CD4-positive, alpha-beta T cell treated with Interleukin-4 for 1 hour (primary cell): ENCODE results near the gene TMEM244.
"Not testable (repeated sequence)": the region's sequence is repeated elsewhere in the genome, so short reads cannot be mapped to it uniquely, and the experiment has no call there.

Source experiments
- DNase-seq, 2 donors: peaks; one replicate each; pipeline ENCODE4 v3.0.0-alpha.2; 2020 to 2022

The TMEM244 gene, protein sequence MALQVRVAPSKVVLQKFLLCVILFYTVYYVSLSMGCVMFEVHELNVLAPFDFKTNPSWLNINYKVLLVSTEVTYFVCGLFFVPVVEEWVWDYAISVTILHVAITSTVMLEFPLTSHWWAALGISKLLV

DNA sequence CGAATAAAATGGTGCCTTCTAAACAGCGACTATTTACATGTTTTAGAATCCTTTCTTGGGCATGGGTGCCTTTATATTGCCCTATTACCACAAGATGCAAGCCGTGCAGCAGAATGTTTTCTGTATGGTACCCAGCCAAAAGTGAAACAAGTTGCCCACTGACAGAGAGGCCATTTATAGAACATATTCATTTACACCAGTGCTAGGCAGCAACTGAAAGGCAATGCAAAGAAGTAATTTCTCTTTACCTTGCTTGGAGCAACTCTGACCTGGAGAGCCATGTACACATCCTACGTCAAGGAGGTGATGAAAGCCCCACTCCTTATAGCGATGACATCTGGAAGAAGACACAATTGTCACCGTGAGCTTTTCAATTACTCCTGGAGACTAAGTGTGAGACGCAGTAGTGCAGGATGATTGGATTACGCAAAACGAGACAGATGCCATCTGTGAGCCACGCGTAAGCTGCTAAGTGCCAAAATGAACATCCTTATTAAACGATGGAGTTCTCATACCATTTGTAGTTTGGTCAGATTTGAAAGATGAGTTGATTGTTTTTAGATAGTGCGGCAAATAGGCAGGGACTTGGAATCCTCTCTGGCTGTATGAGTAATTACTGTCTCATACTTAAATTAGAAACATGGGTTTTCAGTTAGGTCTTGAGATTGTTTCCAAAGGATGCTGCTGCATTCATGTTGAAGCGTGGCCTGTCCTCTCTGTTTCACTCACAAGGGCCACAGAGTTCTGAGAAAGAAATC, at the start of gene TMEM244:
Gene TMEM244 (minus strand): TSS at position 408 of the 758 bp plus-strand sequence. CDS start 127 bp downstream, at position 281.
- peak in 1 of 2 donors; percentile 51 for DNase-seq

DNA sequence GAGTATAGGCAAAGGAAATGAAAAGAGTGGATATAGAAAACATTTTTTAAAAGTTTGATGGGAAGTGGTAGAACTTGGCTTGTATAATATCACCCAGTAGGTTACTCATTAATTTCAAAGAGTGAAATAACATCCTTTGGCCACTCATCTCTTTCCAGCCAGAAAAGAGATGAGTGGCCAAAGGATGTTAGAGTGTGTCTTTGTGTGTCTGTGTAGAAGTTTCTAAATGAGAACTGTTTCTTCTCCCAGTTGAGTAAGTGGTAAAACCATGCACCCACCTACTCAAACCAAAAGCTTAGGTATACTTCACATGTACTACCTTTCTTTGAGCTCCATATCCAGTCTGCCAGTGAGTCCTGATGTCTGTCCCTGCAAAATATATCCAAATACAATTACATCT, 47.7 kb upstream of the TMEM244 start:
- no peak for DNase-seq

DNA sequence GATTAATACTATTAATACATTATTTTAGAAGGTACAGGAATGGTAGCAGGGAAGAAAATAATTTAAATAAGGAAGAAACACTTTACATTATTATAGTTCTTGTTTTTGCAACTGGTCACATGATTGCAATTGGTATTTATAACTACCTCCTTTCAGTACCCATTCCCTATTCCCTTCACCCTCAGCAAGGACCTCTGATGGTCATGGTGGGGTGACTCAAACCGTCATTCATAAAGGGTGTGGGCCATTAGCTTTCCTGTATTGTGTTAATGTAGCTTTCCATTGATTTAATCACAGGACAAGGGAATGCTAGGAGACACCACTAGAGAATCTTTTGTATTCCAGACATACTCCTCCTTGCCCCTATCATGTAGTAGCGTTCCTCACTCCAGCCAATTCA, 47.2 kb upstream of the TMEM244 start:
- DNase-seq = no peak

DNA sequence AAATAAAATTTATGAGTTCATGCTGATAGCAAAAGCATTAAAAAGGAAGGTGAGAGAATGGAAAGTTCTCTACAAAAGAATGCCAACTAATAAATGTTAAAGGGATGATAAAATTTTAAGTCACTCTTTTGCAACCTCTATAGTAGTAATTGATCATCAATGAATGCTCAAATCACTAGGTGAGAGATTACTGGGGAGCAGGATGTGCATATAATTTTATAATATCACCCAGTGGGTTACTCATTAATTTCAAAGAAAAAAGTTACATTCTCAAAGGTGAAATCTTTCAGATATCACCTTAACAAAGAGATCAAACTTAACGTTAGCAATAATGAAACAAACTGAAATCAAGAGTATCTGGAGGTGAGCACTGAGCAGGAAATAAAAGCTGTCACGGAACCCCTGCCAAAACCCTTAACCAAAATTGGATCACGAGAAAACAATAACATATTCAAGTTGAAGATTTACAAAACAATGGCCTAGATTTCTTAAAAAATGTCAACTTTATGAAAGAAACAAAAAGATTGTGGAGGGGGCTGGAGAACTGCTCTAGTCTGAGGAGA, 45.5 kb upstream of the TMEM244 start:
- DNase-seq = no peak

DNA sequence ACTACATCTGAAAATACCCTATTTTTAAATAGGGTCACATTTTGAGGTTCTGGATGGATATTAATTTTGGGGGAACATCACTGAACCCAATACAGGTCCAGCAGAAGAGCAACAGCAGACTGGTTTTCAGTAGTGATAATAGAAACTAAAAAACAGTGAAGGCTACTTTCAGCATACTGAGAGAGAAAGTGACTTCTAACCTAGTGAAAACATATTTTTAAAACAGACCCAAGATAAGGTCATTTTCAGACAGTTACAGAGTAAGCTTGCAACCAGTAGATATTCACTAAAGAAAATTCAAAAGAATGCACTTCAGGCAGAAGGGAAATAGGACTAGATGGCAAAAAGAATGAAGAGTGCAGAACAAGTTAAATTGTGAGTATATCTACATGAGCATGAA, 42.0 kb upstream of the TMEM244 start:
- no peak for DNase-seq

DNA sequence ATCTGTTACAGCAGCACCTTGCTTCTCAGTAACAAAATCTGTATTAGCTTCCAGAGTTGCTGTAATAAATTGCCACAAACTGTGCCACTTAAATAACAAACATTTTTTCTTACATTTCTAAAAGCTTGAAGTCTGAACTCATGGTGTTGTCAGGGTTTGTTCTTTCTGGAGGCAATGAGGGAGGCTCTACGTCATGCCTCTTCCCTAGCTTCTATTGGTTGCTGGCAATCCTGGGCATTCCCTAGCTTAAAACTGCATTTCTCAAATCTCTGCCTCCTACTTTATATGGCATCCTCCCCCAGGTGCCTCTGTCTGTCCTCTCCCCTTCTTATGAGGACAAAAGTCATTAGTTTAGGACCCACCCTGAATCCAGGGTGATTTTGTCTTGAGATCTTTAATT, 41.6 kb upstream of the TMEM244 start:
- DNase-seq = no peak

DNA sequence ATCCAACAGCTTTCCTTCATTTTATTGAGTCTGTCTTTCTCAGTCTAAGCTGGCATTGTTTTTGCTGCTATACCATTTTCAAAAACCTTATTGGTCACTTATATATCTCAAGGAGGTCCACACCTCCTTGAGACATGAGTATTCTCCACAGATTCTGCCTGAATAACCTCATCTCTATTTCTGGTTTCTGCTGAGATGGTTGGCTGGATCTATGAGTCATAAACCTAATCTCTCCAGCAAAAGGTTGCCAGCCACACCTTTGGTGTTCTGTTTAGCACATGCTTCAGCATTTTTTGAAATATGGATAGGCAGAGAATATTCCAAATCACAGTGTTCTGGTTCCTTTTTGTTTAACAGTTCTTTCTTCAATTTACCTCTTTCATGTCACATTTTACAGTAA, 40.8 kb upstream of the TMEM244 start:
- DNase-seq = no peak

DNA sequence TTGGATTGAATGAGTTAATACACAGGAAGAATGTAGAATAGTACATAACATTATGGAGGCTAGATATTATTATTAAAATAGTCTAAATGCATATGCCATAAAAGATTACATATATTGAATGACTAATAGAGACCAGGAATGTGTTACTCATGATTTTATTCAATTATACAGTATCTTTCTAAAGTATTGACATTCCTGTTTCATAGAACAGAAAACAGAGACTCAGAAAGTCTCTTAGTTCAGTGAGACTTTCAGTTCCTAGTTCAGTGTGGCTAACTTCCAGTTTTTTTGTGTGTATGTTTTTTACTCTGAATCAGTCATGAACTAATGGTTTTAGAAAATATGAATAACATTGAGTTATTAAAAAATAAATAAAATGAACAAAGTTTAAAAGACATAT, 34.6 kb upstream of the TMEM244 start:
- DNase-seq = no peak

DNA sequence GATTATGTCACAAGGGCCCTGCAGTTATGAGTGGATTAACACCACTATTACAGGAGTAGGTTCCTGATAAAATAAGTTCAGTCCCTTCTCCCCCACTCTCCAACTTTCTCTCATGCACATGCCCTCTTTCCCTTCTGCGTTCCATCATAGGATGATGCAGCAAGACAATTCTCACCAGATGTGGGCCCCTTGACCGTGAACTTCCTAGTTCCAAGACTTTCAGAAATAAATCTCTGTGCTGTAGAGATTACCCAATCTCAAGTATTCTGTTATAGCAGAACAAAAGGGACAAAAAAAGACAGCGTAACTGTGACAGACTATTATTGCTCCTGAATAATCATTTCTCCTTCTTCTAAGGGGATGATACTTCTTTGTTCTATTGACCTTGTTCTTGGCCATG, 33.8 kb upstream of the TMEM244 start:
- no peak for DNase-seq

DNA sequence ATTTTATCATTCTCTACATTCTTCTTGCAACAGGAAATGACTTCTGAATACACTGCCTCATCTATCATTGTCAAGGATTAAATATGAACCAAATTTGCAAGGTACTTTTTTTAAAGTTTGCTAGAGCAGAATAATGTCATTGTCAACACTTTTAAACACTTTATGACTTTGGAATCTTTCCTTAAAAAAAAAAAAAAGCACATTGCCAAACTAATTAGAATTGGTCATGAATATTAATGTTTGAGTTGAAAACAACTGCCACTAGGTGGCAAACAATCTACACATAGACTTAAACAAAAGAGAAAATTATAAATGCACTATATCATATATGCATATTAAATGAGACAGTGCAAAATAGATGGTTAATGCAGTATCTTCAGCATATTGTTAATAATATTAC, 32.5 kb upstream of the TMEM244 start:
- DNase-seq = peak in 1 of 2 donors; percentile 46

DNA sequence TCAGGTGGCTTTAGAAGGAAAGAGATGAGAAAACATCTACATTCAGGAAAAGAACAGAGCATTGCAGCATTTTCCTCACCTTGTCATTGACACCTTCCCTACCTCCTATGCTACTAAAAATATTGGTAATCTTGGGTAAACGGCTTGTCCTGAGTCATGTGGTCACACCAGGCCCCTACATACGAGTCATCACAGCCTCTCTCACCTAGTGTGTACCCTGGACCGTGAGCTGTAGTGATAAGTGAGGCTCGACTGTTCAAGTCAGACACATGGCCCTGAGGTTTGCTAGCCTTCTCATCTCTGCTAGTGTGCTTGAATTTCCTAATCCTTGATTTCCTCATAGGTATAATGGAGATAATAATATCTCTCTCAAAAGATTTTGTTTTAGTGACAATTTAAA, 29.6 kb upstream of the TMEM244 start:
- DNase-seq = no peak

DNA sequence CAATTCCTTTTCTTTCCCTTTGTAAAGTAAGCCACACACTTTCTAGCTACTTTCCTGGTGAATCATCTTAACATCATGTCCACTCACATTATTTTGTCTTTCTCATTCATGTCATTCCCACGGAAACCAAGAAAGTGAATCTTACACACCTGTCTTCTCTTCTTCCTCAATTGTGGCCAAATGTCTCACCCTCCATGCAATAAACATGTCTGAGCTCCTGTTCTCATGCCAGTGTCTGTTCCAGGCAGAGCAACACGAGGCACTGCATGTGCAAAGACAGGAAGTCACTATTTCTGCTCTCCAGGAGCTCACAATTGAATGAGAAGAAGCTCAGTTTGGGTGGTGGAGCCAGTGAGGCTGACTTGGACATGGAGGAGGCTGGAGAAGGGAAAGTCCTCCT, 29.0 kb upstream of the TMEM244 start:
- no peak for DNase-seq

DNA sequence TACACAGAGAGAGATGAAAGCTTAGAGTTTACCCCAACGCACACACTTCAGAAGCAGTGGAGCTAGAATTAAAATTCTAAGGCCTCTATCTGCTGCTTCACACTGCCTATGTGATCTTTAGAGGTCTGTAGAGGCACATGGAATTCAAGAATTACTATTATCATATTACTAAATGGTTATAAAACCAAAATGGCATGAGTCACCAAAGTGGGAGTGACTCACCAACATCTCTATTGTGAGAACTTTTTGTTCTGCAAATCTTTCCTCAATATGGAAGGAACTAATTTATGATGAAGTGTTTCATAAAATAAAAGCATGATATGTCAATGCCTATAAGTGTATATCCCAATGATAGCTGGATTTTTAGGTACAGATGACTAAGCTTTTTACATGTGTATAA, 28.5 kb upstream of the TMEM244 start:
- DNase-seq = no peak

DNA sequence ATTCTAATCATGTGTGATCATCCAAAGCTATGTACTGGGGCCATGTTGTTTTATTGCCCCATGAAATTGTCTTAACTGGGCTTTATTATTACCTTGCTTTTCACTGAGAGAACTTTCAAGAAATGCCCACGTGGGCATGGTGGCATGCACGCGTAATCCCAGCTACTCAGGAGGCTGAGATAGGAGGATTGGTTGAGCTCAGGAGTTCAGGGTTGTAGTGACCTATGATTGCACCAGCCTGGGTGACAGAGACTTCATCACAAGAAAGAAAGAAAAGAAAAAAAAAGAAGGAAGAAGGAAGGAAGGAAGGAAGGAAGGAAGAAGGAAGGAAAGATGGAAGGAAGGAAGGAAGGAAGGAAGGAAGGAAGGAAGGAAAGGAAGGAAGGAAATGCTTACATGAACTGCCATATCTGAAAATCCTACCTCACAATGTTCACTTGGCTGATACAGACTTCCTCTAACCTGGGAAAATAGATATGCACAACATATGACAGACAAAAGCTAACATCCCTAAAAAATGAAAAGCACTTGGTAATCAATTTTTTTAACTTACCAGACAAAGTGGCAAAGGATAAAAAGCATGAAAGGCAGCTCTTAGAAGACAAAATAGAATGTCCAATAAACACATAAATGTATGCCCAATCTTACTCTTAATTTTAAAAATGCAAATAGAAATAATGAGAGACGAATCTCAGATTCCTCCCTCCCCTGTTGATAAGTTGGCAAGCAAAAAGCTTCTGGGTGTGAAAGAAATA, 25.5 kb upstream of the TMEM244 start:
- no peak for DNase-seq

DNA sequence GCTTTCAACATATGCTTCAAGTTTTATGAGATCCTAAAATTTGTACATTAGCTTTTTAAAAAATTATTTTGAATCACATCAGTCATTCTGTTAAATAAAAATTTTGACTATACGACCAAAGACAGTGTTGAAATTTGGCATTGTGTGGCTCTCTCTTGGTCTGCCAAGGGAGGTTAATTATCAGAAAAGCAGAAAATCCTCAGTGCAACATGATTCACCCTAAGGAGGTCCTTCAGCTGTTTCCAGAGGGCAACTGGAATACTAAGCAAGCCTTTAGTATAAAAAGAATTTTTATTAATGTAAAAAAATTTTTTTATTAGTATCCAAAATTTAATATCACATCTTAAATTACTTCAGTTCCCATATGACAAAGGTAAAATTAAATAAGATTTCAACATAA, 23.1 kb upstream of the TMEM244 start:
- no peak for DNase-seq

DNA sequence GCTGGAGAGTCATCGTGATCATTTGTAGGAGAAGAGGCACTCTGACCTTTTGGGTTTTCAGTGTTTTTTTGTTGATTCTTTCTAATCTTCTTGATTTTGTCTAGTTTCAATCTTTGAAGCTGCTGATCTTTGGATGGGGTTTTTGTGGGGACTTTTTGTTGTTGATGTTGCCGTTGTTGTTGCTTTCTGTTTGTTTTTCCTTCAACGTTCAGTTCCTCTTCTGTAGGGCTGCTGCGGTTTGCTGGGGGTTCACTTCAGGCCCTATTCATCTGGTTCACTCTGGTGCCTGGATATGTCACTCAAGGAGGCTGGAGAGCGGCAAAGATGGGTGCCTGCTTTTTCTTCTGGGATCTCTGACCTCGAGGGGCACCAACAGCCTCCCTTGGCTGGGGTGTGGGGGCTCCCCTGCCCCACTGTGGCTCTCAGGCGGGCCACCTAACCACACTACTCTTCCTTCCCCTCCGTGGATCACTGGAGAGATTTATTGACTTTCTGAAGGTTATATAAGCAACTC, 21.5 kb upstream of the TMEM244 start:
- DNase-seq = peak in 1 of 2 donors; percentile 36

DNA sequence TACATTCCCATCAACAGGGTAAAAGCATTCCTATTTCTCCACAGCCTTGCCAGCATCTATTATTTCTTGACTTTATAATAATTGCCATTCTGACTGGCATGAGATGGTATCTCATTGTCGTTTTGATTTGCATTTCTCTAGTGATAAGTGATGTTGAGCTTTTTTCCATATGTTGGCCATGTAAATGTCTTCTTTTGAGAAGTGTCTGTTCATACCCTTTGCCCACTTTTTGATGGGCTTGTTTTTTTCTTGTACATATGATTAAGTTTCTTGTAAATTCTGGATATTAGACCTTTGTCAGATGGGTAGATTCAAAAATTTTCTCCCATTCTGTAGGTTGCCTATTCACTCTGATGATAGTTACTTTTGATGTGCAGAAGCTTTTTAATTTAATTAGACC, 16.8 kb upstream of the TMEM244 start:
- not testable (repeated sequence) for DNase-seq

DNA sequence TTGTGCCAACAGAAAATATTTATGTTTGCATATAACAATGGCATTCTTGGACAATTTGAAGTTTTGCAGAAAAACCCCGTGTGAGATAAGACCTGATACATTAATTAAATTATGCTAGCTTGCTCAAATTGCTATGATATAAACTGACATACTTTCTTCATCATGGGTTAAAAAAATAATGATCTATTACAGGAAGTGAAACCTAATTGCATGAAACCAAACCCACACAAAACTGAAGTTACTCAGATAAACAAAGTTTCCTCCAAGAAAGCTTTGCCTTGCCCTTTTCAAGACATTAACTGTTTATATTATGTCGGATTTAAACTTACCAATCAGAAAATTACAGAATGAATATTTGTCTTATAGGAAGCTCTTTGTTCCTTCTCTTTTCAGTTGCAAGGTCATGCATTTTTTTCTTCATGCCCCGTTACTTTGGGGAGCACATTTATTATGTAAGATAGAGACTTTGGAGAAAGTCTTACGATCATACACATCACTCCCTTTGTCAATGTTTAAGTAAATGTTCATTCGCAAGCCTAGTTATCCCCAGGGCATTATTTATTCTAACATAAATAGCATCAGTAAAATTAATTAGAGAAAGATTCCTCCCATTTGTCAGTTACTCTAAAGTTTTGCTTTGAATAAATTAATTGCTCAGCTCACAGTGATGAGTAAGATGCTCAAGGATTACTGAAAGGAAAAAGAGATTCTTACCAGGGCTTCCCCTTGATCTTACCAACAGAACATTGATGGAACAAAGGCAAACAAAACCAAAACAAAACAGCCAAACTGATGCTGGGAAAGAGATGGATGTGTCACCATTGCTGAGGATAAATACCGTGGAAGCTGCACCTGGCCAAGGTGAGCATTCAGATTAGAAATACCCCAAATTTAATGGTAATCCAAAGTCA, 14.8 kb upstream of the TMEM244 start:
- DNase-seq = no peak

DNA sequence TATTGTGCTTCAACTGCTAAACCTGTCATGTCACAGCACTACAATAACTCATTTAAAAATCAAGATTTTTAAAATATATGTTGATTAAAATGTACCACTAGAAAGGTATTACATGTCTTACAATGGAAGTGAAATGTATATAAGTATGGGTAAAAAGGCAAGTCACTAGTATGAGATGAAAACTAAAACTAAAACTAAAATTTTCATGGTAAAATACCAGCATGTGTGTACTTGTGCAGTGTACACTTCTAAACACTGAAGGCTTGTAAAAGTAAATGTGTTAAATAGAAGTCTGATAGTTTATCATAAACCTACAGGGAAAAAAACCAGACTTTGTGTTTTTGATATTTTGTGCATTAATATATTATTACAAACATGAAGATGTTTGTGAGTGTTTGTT, 13.7 kb upstream of the TMEM244 start:
- DNase-seq = no peak

DNA sequence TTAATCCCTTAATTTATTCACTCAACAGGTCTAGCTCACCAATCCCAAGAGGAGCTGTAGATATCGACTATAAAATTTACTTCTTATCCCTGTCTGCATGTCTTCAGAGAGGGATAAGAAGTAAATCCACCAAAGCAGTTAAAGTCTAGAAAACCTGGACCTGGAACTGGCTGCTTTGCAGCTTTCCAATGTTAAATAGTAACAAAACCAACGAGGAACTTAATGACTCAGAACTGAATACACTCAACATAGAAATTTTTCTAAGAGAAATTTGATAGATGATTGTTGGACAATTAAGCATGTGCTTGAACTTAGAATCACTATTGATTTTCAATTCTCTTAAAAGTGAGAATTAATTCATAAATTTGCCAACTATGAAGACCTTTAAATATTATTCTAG, 11.5 kb upstream of the TMEM244 start:
- DNase-seq = no peak

DNA sequence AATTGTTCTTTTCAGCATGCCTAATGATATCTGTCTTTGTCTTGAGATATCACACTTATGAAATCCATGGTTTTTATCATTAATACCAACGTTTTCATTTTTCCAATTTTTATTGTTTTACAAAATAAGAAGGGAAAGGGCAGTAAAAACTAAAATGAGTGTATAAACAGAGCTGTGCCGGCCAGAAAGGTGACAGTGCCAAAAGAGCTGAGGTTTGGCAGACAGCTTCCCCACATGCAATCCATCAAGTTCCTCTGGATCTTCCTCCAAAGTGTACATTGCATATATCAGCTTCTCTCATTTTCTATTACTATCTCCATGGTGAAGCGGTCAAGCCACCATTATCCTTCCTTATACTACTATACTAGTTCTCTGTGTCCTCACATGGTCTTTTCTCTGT, 10.1 kb upstream of the TMEM244 start:
- DNase-seq = no peak

DNA sequence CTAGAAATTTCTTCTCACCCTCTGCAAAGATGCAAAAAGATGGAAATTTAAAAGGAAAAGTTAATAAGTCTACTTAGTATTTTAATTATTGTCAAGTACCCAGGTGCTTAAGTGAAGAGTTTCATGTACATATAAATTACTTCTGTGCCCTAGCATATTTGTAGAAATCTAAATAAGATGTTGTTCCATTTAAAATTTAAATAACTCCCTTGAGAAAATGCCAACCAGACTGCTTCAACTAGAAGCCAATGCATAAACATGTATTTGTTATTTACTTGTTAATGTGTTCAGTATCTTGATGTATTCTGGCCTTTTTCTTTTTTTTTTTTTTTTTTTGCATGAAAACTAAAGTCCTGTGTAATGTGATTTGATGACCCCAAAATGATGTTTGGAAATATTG, 6.3 kb upstream of the TMEM244 start:
- no peak for DNase-seq

DNA sequence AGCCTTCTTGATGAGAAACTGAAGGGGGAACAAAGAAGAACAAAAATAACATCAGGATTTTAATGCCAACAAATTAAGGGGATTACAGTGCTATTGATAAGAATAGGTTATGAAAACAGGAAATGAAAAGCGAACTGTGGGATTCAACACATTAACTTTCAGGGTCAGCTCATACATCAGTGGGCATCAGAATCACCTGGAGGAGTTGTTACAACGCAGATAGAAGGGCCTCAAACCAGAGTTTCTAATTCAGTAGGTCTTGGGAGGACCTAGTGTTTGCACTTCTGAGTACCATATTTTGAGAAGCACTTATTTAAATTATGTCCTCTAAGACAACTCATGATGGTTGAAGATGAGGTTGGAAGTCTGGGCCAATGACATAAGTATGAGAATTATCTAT, 5.6 kb upstream of the TMEM244 start:
- no peak for DNase-seq
